Retinal pigment epithelial cell (primary cell): Measurements from ENCODE around the gene FLYWCH2.

ENCODE experiments used
- DNase-seq: peaks from one replicate; pipeline ENCODE4 v3.0.0-alpha.2; 2010; ENCODE audit warnings: low read depth
- H3K4me3 ChIP-seq: 2 replicates; pipeline ENCODE4 v1.5.1; 2011; ENCODE audit warnings: mild to moderate bottlenecking, low read length, control low read depth, moderate library complexity
- CTCF ChIP-seq: conservative IDR thresholded peaks from 2 replicates; pipeline ENCODE4 v1.5.1; 2011; ENCODE audit warnings: low read depth, low read length, control low read depth, inconsistent platforms

FLYWCH2 gene

DNA sequence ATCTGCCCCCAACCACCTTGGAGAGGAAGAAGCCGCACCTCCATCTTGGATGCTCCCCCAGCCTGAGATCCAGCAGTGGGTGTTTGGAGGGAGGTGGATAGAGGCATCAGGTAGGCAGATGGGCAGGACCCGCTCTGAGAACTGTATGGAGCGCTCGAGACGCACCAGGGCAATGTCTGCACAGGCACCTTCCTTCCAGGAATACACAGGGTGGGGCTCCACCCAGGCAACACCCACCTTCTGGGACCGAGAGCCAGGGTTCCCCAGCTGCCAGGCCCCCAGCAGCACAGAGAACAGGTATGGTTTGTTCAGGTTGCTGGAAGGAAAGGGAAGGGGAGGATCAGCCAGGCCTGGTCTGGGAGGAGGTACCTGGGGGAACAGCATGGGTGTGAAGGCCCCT, 27.5 kb upstream of the FLYWCH2 start:
- no peak for TF ChIP-seq CTCF
- DNase-seq, result no peak

GRCh38 chr16:2856061-2856670, 26.8 kb upstream of the FLYWCH2 start:
- DNase-seq, result no peak
- no peak overlapping the region for H3K4me3 ChIP-seq
- TF ChIP-seq CTCF, result no peak

More for the DNA sequence above, 27.5 kb upstream of the FLYWCH2 start:
- no peak overlapping the region for H3K4me3 ChIP-seq

DNA sequence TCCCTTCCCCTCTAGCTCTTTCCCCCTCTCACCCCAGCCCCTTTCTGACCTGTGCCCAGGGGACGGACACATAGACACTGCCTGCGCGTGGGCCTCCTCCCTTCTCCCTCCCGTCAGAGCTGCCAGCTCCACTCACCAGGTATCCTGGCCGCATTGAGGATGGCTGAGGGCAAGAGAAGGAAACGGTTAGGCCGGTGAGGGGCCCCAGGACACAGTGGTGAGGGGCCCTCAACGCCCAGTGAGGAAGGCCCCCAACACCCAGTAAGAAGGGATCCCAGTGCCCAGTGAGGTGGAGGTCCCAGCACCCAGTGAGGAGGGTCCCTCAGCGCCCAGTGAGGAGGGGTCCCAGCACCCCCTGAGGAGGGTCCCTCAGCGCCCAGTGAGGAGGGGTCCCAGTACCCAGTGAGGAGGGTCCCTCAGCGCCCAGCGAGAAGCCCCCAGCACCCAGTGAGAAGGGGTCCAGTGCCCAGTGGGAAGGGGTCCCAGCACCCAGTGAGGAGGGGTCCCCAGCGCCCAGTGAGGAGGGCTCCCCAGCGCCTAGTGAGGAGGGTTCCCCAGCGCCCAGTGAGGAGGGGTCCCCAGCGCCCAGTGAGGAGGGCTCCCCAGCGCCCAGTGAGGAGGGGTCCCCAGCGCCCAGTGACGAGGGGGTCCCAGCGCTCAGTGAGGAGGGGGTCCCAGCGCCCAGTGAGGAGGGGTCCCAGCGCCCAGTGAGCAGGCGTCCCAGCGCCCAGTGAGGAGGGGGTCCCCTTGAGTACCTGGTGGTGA, 26.1 kb upstream of the FLYWCH2 start:
- DNase-seq, result no peak
- no peak for TF ChIP-seq CTCF
- H3K4me3 ChIP-seq, result no peak overlapping the region

DNA sequence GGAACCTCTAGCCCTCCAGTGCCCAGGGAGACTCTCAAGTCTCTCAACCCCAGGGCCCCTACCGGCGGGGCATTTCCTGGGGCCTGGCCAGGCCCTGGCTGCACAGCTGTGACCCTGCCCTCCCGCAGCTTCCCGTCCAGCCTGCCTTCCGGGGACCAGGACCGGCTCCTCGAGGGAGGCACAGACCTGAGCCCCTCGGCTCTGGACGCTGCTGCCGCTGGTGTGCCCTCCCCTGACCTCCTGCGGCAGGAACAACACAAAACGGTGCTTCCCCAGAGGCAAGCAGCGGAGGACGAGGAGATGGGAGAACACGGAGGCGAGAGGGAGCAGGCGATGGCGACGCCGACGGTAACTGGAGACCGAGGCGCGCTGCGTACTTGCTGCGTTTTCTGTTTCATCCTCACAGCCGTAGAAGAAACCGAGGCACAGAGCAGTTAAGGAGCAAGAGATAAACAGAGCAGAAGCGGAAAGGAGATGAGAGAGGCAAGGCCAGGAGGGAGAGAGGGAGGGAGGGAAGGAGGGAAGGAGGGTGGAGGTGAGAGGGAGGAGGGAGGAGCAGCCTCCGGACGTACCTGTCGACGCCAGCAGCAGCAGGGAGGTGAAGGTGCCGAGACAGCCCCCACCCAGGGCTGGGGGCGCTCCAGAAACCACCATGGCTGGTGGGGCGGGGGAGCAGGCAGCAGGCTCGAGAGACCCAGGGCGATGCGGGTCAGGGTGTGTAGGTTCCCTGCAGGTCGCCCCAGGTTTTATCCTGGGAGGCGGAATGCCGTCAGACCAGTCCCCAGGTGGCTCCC, 25.4 kb upstream of the FLYWCH2 start, which contains the start of gene PRSS22:
PRSS22 (minus strand) TSS at position 720 of the 794 bp plus-strand sequence; CDS start at position 654, 66 bp downstream.
- H3K4me3 ChIP-seq, result no peak within 1 kb of the TSS
- TF ChIP-seq CTCF, result no peak
- DNase-seq, result no peak

GRCh38 chr16:2858245-2859025, 24.6 kb upstream of the FLYWCH2 start:
- DNase-seq, result no peak
- H3K4me3 ChIP-seq, result no peak overlapping the region
- peak; percentile 11 for TF ChIP-seq CTCF

DNA sequence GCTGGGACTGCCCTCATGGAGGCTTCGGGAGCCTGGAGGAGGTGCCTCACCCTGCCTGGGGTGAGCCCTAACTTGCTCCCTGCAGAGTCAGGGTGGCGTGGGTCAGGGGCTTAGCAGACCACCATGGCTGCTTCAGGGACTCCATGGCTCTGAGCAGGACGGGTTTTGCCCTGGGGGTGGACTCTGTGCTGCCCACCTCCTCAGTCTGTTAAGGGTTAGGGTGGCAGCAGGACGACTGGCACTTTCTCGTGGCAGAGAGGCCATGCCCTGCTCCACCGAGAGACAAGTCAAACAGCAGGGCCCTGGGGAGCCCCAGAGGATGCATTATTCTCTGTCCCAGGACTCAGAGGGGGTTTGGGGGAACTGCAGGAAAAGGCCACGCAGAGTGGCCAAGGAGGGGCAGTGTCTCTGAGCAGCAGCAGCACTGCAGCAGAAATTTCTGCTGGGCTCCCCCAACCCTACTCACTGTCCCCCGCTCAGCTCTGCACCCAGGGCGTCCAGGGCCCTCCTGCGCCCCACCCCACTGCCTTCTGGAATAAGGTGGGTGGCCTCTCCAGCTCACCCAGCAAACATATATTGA, 23.2 kb upstream of the FLYWCH2 start:
- no peak for DNase-seq
- H3K4me3 ChIP-seq, result no peak overlapping the region
- TF ChIP-seq CTCF, result no peak
